ENCODE results near the gene CWF19L1.

CWF19L1 gene

DNA sequence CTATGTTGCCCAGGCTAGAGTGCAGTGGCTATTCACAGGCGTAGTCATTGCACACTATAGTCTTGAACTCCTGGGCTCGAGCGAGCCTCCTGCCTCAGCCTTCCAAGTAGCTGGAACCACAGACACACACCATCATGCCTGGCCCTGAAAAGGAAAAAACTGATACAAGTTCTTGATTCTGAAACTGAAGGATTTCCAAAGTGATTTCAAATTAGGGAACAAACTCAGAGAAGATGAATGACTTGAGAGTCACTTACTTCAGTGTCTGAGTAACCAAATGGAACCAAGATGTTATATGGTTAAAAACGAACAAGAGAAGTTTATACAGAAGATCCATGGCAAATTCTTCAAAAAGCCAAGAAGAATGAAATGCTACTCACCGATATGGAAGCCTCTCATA is 14.4 kb downstream of the CWF19L1 start:
- DNase-seq (ENCODE audit: low read depth) = no peak

DNA sequence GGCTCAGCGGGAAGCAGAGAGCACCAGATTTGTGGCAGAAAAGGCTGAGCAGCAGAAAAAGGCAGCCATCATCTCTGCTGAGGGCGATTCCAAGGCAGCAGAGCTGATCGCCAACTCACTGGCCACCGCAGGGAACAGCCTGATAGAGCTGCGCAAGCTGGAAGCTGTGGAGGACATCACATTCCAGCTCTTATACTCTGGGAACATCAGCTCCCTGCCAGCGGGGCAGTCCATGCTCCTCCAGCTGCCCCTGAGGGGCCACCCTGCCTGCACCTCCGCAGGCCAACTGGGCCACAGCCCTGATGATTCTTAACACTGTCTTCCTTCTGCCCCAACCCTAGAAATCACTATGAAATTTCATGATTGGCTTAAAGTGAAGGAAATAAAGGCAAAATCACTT is 18.6 kb downstream of the CWF19L1 start:
- no peak for DNase-seq (ENCODE audit: low read depth)

DNA sequence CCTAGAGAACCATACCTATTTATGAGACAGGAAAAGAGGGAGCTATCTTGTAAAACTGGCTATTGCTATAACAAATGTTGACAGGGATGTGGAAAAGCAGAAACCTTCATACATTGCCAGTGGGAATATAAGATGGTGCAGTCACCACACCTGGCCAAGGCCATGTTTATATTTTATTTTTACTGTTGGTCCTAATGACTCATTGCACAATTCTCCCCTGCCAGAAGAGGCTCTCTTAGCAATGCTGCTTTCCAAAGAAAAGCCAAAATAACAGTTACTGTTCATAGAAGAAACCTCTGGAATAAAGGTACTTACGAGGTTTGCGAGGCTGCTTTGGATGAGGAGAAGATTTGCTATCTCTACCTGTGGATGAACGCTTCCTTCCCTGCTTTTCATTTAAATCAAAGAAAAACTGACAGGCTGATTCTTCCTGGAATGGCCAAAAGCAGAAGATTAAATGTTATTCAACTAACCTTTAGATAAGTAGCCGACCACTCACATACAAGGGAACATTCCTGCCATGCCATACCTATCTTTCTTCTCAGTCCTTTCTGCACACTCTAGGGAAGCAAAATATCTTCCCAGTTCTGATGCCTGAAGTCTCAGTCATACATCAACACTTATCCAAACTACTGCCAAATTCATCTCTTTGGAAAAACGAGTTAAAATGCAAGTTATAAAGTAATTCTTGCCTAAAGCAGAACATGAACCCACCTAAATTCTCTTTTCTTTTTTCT is 21.8 kb downstream of the CWF19L1 start:
- no peak for DNase-seq (ENCODE audit: low read depth)

DNA sequence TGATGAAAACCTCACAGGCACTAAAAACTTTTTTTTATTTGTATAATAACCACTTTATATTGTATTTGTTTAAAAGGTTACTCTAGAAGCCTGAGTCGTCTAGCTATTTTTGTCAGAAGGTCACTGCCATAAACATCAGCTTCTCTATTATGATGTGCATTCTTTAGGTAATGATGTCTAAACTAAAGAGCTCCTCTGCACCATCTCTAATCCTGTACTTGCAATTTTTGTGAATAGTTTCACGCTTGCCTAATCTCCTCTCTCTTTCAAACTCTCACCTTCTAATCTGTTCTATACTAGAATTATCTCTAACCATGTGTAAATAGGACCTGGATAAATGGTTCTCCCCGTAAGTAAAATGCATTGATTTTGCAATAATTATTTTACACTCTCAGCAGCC is 27.6 kb downstream of the CWF19L1 start:
- no peak for DNase-seq (ENCODE audit: low read depth)

DNA sequence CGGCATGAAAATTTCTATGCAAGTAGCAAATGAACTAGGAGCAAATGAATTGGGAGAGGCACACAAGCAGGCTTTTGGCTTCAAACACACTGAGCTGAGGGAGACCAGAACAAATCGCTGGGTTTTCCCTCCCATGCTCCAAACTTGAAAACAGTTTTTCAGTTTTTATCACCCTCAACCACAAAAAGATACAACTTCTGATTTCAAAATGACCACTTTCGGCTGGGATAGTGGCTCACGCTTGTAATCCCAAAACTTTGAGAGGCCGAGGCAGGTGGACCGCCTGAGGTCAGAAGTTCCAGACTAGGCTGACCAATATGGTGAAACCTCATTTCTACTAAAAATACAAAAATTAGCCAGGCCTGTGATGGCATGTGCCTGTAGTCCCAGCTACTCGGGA is 29.0 kb downstream of the CWF19L1 start:
- DNase-seq (ENCODE audit: low read depth) = no peak

DNA sequence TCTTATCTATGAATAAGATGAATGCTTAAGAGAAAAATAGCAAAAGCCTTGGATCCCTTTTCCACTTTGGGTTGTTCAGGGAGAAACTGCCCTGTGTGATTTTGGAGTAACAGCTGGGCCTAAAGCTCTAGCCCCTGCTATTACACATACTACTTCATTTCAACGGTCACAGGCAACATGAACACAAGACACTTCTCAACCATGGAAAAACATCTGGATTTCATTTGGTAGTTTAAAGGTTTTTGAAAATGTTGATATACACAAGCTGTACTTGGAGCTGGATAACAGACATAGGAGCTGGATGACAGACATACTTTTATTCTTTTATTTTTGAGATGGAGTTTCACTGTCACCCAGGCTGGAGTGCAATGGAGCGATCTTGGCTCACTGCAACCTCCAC is 35.3 kb downstream of the CWF19L1 start:
- DNase-seq (ENCODE audit: low read depth) = no peak

DNA sequence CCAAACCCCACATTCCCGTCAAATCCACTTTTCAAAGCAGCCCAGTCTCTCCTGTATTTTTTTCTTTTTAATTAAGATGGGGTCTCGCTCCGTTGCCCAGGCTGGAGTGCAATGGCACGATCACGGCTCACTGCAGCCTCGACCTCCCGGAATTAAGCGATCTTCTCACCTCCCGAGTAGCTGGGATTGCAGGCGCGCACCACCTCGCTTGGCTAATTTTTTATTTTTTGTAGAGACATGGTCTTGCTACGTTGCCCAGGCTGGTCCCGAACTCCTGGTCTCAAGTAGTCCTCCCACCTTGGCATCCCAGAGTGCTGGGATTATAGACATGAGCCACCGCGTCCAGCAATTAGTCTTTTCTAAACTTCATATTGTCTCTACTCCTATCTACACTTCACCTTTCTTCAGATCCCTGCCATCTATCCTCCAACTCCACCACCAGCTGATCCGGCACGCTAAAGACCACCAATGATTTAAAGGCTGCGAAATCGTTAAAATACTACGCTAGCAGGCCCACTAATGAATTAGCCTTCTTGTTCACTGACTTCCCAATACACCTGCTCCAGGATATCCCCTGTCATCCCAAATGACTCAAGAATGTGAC is 37.5 kb downstream of the CWF19L1 start:
- DNase-seq (ENCODE audit: low read depth) = no peak

DNA sequence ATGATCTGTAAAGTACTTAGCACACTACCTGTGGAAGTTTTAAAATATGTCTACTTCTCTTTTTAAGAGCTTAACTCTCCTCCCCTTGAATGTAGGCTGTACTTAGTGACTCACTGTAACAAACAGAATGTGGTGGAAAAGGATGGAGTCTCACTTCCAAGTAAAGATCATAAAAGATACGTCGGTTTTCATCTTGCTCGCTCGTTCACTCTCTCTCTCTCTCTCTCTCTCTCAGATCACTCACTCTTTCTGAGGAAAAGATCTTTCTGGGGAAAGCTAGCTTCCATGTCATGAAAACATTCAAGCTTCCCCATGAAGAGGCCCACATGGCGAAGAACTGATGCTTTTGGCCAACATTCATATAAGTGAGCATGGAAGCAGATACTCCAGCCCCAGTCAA is 43.6 kb downstream of the CWF19L1 start:
- DNase-seq (ENCODE audit: low read depth) = no peak

DNA sequence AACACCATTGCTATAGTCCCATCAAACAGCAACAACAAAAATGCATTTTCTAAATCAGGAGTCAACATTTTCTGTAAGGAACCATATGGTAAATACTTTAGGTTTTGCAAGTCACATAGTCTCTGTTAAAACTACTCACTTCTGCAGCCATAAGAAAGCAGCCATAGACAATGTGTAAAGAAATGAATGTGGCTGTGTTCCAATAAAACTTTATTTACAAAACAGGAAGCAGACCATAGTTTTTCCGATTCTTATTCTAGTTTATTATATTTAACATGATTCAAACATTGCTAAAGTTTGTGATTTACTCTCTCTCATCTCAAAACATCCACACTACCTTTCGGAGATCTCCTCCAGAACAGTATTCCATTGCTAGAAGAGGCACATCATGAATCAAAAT is 44.9 kb downstream of the CWF19L1 start:
- DNase-seq (ENCODE audit: low read depth) = no peak

DNA sequence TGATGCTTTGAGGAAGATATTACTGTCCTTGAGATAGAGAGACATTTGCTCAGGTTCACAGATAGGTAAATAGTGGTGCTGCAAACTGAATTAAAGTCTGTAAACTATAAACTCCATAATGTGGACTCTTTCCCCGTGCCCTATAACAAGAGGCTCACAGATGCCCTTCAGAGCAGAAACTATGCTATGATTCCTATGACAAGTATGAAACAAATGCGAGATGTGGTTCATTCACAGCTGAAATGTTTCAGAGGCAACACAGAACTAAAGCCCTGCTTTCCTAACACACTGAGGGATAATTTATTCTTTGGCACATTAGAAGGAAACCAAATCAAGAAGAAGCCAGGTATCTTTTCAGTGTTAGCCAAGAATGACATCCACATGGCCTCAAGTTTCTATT is 51.4 kb downstream of the CWF19L1 start:
- DNase-seq (ENCODE audit: low read depth) = no peak

DNA sequence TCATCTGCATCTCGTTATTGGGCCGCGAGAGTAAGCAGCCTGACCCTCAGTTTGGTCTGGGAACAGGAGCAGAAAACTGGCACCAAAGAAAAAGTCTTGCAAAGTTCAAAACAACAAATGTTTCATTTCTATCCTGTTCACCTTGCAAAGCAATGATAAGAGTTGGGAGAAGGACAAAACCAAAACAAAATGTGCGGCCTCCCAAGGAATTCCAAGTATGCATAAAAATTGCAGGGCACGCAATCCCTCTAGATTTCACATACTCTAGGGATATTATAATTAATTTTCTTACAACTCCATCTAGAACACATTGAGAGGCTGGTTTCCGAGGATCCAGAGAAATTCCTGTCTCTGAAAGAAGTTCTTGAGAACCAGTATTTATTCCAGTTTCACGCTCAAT is 58.1 kb downstream of the CWF19L1 start:
- no peak for DNase-seq (ENCODE audit: low read depth)

DNA sequence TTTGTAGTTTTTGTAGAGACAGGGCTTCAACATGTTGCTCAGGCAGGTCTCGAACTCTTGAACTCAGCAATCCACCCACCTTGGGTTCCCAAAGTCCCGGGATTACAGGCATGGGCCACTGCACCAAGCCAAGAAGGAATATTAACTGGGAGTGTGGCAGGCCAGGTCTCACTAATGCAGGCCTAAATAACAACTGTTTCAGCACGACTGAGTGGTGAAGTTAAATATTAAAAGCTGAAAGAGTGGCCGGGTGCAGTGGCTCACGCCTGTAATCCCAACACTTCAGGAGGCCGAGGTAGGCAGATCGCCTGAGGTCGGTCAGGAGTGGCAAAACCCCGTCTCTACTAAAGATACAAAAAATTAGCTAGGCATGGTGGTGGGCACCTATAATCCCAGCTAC is 59.2 kb downstream of the CWF19L1 start:
- no peak for DNase-seq (ENCODE audit: low read depth)

DNA sequence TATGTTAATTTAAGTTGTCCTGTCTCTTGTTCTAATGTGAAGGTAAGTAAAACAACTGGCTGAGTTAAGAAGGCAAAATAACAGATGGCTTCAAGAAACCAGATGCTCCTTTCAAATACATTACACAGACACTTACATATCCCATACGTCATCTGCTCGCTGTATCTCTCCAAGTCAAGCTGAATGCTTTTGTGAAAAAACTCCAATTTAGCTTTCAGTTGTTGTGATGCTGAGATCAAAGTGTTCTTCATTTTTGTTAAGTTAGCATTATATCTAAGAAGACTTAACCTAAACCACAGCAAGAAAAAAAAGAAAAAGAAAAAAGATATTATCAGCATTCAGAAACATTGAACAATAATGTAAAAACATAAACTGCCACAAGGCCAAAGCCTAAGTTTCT is 63.1 kb downstream of the CWF19L1 start:
- no peak for DNase-seq (ENCODE audit: low read depth)

DNA sequence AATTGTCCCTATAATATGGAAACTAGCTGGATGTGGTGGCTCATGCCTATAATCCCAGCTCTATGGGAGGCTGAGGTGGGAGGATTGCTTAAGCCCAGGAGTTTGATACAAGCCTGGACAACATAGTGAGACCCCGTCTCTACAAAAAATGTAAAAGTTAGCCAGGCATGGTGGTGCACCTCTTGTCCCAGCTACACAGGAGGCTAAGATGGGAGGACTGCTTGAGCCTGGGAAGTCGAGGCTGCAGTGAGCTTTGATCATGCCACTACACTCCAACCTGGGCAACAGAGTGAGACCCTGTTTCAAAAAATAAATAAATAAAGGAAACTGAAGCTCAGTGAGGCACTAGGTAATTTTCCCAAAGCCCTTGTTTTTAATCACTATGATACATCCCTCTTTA is 65.9 kb downstream of the CWF19L1 start:
- DNase-seq (ENCODE audit: low read depth) = no peak

DNA sequence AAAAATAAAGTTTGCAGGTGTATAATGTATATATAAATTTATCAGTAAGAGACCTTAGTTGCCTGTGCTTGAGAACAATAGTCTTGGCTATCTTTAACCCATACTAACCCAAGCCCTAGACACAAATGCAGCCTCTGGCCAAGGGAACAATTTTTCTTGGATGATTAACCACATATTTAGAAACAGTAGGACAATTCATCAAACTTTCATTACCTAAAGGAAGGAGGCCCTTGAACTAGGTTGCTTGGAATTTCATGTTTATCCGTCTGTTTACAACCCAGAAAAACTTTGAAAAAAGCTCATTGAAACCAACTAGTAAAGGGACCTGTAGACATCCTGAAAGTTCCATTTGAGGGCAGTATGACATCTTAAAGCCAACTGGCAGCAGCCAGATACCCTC is 72.7 kb downstream of the CWF19L1 start:
- no peak for DNase-seq (ENCODE audit: low read depth)

DNA sequence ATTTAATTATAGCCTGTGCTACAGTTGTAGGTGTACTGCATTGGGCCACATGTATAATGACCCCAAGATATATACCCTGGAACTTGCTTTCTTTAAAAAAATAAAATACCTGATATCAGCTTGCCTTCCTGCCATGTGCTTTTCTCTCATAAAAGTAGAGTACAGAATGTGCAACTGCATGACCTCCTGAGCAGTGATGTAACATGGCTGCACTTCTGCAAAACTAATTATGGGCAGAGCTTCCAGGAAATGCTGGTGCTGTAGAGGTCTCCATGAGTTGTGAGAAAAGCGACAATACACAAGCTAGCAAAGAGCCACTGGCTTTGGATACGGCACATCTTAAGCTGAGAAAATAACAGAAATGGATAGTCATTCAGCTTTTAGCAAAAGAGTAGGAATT is 75.1 kb downstream of the CWF19L1 start:
- DNase-seq (ENCODE audit: low read depth) = no peak

DNA sequence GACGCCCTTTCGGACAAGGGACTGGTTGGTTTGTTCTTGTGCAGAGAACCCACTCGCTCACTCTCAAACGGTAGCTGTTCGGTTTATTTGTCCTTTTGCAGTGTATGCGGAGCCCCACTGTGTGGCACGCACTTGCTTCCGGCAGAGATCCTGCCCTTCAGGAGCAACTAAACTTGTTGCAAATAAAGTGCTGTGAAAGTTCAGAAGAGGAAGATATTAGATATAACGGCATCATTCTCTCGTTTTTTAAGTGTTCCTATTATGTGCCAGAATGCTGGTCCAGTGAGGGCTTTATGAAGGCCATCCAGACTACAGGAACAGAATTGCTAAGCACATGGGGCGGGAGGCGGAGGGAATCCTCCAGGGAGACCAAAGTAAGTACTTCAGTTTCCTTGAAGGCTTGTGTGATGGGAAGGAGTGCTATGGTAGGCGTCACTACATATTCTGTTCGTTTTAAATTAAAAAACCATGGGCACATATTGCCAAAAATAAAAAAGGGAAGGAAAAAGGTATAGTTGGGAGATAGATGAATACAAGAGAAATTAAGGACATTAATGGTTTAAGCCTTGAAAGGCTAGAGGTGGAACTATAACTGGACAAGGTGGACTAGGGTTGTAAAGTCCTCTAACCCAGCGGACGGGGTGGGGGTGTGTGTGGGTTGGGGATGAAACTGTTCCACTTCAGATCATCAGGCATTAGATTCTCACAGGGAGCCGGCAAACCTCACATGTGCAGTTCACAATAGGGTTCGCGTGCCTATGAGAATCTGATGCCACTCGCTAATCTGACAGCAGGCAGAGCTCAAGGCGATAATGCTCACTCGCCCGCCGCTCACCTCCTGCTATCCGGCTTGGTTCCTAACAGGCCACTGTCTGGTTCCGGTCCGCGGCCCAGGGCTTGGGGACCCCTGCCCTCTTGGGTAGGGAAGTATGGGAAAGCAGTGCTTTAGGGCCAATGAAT is 80.9 kb downstream of the CWF19L1 start:
- no peak for DNase-seq (ENCODE audit: low read depth)

DNA sequence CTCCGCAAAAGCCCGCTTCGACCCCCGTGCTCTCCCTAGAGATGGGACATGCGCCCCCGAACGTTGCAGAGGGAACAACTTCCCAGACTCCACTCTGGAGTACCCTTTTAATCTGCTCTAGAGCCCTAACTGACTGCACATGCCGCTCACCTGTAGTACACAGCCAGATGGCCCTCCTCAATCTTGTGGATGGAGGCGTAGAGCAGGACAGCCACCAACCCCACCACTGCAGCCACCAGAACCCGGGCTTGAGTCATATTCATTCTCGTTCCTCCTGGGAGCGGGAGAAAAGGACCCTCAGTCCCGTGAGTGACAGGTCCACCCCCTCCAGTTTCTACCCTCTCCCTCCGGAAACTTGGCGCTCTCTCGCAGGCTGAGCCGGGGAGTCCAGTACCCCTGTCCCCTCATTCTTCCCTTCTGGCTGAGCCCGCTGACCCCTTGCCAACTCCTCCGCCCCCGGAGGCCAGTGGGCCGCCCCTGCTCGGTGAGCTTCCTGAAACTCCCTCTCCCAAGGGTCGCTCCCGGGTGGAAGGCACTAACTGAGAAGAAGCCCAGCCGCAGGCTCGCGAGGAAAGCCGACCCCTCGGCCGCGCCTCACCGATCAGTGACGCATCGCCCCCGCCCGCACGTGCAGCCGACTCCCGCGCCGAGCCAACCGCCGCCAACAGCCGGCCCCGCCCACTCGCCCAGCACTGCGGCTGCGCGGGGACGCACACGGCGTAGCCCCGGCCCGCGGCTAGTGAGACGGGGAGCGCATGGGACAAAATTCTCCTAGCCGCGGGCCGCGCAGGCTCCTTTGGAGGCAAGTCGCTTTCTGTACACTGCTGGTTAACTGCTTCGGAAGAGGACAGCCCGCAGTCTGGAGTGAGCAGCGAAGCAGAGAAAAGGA is 81.8 kb downstream of the CWF19L1 start, which contains the start of gene ERLIN1:
Gene ERLIN1 (minus strand): TSS at position 666 of the 889 bp plus-strand sequence. CDS start 403 bp downstream, at position 263.
- DNase-seq (ENCODE audit: low read depth) = peak; percentile 86

DNA sequence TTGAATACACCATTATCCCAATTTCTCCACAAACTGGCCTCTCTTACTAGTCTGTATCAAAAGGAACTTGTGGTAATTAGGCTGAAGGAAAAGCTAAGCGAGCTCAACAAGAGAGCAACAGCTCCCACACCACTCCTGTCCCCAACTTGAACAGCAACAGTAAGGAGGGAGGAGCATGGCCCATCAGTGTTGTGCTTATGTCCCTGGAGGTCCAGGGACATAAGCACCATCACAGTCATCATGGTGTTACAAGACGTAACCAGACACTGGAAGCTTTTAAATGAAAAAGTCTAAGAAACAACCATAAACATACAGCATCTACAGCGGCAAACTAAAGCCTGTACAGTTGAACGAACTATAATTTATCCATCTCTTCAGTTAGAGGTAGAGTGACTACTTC is 82.6 kb downstream of the CWF19L1 start:
- no peak for DNase-seq (ENCODE audit: low read depth)

DNA sequence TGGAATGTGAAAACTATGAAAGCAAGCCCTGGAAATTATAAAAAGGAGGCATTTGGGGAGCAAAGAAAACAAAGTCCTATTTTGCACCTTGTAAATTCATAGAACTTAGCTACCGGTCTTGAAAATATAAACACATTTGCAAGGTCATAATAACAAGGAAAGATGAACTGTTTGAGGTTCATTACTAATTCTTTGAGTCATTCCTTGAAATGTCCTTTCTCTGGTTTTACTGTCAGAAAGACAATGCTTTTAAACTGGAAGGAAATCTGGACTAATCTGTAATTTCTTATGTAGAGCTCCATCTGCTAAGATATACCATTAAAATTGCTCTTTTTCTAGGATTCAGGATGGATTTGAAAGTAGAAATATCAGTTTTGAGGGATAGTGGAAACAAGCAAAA is 83.0 kb downstream of the CWF19L1 start:
- DNase-seq (ENCODE audit: low read depth) = no peak

DNA sequence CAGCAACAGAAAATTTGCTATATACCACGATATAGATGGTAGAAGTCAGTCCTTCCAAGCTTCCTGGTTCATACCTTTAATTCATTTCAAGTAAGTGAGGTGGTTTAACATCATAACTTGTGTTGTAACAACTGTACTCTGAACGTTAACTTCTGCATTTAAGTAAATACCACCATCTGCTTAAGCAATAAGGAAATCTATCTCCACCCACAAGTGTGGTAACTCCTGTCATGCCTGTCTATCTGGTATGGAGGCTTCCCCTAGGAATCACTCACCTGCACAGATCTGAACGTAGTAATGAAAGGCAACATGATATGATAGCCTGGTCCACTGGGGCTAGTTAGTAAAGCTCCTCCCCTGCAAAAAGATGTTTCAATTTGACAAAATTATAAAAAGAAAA is 84.0 kb downstream of the CWF19L1 start:
- no peak for DNase-seq (ENCODE audit: low read depth)

DNA sequence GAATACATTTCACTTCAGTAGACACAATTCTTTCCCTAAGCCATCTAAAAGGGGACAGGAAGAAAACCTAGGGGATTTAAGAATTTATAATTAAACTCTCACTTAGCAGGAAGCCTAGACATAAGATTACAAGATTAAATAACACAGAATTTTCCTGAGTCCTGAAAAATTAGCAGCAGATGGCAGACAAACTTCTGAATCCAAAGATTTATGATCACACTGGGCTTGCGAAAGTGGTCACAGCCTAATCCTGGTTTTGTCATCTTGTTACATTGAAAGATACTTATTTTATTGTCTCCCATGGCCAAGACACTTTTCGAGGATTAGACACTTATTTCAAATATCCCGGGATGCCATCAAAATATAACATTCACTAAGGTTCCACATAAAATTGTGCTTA is 84.5 kb downstream of the CWF19L1 start:
- DNase-seq (ENCODE audit: low read depth) = no peak

Data from T follicular helper cell (primary cell).